GM19467 (cell line): ENCODE data around the gene CPN2.

Source experiments
- ATAC-seq: cut with Tn5 transposase; IDR thresholded peaks from one replicate; pipeline ENCODE4 v1.9.1; 2021; ENCODE audit warnings: mild to moderate bottlenecking, moderate library complexity; ENCODE audit not compliant: unreplicated experiment

The CPN2 gene

GRCh38 chr3:194381460-194381875, 30.3 kb upstream of the CPN2 start:
- ATAC-seq, result no peak

GRCh38 chr3:194380326-194380725, 29.2 kb upstream of the CPN2 start:
- no peak for ATAC-seq

- ATAC-seq, result no peak
These were observed 28.5 kb upstream of the CPN2 start for GRCh38 chr3:194379651-194380050.

- no peak for ATAC-seq
These were observed 28.1 kb upstream of the CPN2 start for GRCh38 chr3:194379231-194379630.

DNA sequence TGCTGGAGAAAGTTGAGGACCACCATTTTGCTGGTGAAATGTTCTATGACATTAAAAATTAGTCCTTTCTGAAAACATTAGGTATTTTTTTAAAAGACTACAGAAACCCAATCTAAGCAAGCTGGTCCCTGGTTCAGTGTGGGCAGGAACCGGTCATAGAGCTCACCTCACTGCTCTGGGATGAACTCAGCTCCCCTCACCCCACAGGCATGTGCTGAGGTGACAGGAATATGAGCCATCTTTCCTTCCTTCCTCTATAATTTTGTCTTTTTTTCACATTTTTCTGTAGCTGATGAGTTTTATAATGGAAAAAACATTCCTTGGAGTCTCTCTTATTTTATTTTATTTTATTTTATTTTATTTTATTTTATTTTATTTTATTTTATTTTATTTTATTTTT, 26.6 kb upstream of the CPN2 start:
- no peak for ATAC-seq

GRCh38 chr3:194376241-194376560, 25.1 kb upstream of the CPN2 start:
- no peak for ATAC-seq

- no peak for ATAC-seq
These were observed 24.5 kb upstream of the CPN2 start for GRCh38 chr3:194375473-194376240.

GRCh38 chr3:194374935-194375334, 23.8 kb upstream of the CPN2 start:
- no peak for ATAC-seq

DNA sequence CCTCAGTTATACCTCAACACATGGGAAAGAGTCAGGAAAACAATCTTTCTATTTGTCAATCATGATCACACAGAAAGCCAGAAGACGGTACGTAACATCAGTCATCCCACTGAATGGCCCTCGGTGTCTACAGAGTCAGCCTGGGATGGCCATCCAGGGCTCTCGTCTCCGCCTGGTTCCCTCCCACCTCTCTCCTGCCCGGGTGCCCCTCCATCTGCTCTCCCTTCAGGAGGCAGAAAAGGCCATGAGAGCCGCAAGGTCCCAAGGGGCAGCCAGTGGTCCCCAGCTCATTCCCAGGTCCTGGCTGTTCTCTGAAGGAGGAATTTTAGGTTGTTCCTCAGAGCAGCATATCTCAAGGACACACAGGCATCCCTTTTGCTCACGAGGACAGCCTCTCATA, 22.8 kb upstream of the CPN2 start:
- no peak for ATAC-seq

GRCh38 chr3:194373028-194373427, 21.9 kb upstream of the CPN2 start:
- ATAC-seq, result no peak

DNA sequence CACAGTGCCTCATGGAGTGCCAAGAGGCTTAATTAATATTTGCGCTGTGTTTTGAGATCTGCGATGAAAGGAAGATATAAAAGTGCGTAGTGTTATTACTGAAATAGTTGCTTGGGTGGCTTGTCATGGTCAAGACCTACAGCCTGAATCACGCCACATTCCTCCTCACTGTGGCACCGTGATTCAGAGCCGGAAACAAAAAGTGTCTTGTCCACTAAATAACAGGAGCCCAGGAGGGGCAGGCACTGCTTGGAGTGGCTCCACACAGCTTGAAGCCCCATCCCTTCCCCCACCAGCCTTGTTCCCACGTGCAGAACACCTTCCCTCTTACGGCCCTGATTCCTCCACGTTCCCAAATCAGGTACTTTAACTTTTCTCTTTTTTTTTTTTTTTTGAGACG, 19.6 kb upstream of the CPN2 start:
- no peak for ATAC-seq

GRCh38 chr3:194369522-194370279, 18.6 kb upstream of the CPN2 start, which contains the start of gene LRRC15:
TSS of gene LRRC15 (minus strand) at chr3:194369743. CDS start at chr3:194361043, 8,700 bp downstream.
- ATAC-seq, result no peak

DNA sequence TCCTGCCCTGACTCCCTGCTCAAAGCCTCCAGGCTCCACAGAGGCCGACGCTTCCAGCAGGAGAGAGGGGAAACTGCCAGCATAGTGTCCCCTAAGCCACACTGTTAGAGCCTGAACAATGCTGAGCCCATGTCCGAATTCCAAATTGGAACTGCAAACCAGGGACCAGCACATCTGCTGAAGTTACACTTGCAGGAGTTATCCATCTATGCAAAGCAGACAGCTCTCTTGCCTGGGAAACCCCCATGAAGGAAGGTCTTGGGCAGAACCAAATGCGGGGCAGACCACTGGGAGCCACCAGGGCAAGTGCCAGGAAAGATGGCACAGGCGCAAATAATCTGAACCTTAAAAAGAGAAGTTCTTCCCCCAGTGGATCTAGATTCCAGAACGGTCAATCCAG, 17.8 kb upstream of the CPN2 start:
- no peak for ATAC-seq

DNA sequence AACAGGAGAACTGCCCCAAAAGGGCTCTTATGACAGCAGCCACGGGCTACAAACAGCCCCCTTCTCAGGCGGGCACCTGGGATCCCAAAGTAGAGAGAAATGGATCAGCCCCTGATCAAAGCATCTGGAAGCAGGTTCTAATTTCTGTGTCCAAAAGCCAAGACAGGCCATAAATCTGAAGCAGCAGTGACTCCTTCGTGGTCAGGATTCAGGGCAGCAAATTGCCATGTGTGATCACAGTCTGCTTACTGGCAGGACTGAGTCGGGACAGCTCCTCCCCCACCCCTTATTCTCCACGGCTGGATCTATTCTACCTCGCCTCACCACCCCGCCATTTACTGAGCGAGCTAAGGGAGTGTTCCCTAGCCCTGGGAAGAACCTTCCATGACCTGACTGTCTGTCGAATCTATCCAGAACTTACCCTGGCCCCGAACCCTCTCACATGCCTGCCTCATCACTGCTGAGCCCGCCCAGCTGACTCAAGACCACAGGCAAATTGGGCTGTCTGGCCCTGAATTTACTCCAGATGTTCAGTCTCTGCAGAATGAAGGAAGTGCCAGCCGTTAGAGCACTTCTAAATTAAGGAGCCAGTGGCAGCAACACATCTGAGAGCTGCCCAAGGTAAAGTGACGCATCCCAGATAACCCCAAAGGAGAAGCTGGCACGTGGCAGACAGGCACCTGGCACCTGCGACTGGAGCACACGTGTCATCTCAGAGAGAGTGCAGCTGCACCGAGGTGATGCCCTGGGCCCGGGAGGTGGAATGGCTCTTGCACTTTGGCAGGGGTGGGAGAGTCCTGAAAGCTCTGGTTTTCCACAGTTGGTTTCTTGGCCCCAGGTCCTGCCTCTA, 17.1 kb upstream of the CPN2 start:
- no peak for ATAC-seq

DNA sequence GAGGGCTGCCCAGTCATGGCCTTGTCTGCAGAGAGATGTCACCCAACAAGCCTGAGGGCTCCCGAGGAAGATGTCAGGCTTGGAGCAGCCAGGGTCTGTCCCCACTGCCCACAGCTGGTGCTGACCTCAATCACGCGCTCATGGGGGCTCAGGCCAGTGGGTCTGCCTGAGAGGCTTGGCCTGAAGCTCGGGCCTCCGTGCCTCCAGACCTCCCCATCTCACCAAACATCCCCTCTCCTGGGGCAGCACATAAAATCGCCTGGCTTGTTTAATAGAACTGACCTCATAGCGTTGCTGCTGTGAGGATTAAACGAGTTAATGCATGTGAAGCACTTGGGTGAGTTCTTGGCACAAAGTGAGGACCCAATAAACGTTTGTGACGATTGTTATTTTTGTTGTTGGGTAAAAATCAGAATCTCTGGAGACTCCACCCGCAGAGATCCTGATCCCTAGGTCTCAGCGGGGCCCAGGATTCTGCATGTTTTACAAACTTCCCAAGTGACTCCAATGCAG, 14.9 kb upstream of the CPN2 start:
- no peak for ATAC-seq

DNA sequence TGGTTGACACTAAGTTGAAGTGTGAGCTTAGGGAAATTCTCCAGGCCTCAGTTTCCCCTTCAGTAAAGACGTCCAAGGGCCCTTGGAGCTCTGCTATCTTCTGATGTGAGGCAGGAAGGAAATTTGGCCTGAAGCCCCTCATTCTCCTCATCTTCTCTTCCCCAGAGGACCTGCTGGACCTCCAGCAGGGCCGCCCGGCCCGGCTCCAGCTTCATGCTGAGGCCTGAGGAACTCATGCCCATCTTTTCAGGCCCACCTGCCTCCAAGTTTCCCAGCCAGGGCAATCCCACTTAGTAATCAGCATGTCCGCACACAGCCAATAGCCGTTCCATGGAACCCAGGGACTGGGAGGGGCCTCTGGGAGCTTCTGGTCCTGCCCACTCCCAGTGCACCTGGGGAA, 14.4 kb upstream of the CPN2 start:
- no peak for ATAC-seq

DNA sequence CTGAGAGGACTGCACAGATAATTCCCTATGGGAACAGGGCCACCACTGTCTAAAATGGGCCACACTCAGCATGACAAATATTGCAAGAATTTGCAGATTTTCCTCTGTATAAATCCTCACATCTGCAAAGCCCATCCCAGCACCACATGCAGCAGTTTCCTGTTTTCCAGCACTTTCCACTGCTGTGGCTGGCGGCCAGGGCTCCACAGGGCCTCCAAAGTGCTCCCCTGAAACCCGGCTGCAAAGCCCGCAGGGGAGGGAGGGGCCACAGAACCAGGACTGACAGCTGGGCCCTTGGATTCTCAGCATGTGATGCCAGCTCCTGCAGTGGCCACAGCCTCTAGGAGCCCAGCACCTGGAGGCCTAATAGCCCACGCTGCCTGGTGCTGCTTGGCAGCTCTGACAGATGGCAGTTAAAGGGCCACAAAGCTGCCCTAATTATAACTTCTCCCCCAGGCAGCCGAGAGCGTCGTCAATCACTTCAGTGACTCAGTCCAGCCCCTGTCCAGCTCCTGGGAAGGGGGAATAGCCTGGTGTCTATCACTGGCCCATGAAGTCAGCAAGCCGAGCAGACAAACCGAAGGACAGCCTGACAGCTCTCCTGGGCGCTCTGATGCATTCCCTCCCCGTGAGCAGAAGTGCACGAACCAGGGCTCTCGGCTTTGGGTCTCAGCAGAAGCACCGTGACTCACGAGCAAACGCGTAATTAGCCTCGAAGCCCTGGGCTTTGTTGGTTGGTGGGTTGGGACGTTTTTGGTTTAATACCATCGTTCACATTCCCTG, 13.7 kb upstream of the CPN2 start:
- no peak for ATAC-seq

DNA sequence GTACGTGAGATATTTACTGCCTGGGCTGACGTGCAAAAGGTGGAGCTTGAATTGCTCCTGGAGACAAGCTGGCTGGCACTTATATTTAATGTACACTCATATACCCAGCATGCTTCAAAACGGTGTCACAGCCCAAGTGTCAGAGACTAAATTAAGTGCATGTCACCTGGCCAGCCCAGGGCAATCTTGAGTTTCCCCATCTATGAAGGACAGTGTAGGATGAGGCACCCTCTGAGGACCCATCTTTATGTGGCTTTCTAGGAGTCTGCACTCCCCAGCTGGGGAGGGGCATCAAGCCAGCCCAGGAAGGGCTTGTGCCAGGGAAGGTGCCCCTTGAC, 13.2 kb upstream of the CPN2 start:
- no peak for ATAC-seq

GRCh38 chr3:194360568-194360967, 9.4 kb upstream of the CPN2 start:
- no peak for ATAC-seq

DNA sequence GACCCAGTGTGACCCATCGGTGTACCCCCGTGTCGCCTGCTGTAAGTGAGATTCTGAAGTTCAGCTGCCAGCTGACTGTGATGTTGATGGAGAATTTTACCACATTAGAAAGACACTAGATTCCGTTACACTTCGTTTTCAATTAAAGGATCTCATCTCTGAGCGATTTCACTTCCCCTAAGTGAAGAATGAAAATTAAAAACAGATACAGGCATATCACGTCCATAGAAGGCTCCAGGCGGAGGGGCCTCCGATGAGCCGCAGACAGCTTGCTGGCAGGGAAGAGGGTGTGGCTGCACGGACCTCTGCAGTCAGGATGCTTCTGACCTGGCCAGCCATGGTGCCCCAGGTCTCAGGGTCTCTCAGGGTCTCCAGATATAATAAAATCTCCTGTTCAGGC, 6.6 kb upstream of the CPN2 start:
- ATAC-seq, result no peak

DNA sequence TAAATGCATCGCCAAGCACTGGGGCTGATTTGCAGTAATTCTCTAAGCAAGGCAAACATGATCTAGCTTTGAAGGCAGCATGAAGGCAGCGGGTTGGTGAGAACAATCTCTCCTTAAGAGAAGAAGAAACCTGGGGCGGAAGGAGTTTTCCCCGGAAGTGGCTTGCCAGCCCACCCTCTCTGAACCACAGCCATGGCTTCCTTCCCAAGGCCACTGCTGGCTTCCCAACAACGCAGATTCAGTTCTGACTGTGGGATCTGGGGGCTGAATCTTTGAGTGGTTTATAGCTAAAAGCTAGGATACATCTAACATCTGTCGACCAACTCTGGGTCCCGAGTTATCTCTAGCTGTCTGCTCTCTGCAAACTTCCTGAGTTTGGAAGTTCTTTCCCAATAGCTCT, 4.3 kb upstream of the CPN2 start:
- ATAC-seq, result no peak
